Renal pelvis (tissue), 4 donors: ENCODE results near the gene UPK3BL1. TPM values are rescaled to one million over a fixed set of nuclear protein-coding genes. Genes with fewer than 3 reads are reported as not detected.
"Not testable (repeated sequence)": the region's sequence is repeated elsewhere in the genome, so short reads cannot be mapped to it uniquely, and the experiment has no call there.

Experiments
- DNase-seq: peaks from one replicate; pipeline ENCODE4 v3.0.0-alpha.2; 2013
- polyA plus RNA-seq, 3 donors: library from polyadenylated mRNA; unstranded; fragments of 120-200 nt; gene quantifications; one replicate each; pipeline ENCODE4 v1.2.1, GENCODE V29; 2013; ENCODE audit not compliant: insufficient read length in 3 of 3

Gene UPK3BL1
- polyA plus RNA-seq, 3 donors, result 17.7 to 50.9 (median 18.6) TPM

DNA sequence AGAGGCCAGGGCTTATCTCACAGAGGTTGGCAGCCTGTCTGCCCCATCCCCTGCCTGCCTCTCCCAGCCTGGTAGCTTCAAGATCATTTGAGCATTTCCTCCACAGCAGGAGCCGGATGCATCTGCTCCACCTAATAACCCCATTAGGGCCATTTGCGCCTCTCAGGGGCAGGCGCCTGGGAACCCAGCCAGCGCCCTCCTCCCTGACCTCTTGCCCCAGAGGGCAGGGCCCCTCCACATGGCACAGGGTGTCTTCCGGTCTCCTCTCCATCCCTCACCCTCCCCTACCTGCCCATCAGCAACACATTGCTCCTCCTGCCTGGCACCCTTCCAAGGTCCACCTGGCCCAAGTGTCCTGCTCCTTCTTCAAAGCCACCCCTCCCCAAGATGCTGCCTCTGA lies 7.2 kb downstream of the UPK3BL1 start:
- not testable (repeated sequence) for DNase-seq

DNA sequence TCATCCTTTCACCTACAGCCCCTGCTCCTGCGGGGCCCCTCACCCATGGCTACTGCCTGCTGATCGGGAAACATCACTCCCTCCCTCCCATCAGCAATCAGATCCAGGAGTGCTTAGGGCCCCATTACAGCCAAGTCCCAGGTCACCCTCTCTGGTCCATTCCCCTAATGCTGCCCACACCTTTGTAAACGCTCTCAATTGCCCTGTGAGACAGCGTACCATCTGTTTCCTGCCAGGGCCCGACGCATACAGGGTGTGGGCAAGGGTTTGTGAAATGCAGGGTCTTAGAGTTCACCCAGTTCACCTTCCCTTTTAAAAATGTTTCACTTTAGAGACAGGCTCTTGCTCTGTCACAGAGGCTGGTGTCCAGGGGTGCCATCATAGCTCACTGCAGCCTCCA lies 8.3 kb downstream of the UPK3BL1 start:
- not testable (repeated sequence) for DNase-seq

DNA sequence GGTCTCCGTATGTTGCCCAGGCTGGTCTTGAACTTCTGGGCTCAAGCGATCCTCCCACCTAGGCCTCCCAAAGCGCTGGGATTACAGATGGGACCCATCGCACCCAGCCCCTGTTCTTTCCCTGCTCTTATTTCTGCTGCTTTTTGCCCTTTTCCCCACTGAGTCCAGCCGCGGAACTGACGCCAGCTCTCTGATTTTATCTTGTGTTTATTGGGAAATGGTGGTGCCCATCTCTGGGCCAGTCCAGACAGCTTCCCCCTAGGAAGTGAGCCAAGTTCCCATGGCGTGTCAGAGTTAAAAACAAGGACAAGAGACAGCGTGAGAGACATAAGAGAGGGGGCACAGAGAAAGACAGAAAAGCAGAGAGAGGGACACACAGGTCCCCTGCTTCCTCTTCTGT lies 12.0 kb downstream of the UPK3BL1 start:
- DNase-seq, result not testable (repeated sequence)

DNA sequence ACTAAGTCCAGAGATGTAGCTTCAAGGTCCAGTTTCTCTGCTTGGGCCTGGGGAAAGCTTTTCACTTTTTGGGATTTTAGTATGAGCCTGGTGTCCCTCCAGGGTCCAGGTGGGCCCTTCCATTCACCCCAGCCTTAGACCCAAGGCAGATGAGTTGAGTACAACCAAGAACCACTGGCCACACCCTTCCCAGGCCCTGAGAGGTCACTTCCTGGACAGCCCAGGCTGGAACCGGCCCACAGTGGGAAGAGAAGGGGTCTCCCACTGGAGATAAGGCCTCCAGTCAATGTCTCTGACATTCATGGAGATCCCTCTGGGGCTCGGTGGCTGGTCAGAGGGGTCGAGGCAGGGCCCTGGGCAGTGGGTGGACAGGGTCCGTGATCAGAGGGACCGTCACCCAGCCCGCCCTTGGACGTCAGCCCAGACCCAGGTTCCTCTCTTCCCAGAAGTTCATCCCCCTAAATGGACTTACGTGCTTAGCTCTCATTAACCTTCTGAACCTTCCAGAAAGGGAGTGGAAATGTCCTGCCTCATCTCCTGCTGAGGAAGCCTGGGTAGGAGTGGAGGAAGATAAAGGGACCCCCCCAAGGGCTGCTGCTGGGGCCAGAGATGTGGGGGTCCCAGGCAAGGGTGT lies 15.2 kb downstream of the UPK3BL1 start:
- DNase-seq, result not testable (repeated sequence)

DNA sequence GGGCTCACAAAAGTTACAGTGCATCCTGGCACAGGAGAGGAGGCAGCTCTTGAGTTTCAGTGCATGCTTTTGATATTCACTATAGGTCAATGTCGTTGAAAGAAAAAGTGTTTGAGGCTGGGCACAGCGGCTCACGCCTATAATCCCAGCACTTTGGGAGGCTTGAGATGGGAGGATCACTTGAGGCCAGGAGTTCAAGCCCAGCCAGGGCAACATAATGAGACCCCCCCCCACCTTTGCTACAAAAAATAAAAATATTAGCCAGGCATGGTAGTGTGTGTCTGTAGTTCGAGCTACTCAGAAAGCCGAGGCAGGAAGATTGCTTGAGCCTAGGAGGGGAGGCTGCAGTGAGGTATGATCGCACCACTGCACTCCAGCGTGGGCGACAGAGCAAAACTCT lies 24.5 kb downstream of the UPK3BL1 start:
- not testable (repeated sequence) for DNase-seq

DNA sequence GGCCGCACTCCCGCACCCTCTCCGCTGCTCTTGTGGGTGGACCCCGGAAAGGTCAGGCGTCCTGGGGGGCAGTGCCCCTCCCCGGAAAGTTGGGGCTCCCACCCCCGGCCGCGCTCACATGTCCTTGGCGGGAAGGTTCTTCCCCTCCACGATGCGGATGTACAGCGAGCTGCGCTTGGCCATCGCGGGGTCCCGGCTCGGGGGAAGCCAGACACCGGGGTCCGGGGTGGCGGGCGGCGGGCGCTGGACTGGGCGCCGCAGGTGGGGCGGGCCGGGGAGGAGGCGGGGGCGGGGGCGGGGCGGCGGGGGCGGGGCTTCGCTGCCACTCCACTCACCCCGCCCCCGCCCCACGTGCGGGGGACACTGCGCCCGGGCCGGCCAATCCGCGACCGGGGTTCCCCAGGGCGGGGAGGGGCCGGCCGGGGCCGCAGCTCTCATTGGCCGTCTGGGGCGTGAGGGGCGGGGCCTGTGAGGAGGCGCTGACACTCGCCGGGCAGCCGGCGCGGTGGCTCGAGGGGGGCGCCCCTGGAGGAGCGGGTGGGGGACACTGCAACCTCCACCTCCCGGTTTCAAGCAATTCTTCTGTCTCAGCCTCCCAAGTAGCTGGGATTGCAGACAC lies 26.0 kb downstream of the UPK3BL1 start, which contains the start of gene RASA4:
Gene RASA4 (minus strand): TSS at position 250 of the 619 bp plus-strand sequence. CDS start 67 bp downstream, at position 183.
- DNase-seq, result peak; percentile 9

DNA sequence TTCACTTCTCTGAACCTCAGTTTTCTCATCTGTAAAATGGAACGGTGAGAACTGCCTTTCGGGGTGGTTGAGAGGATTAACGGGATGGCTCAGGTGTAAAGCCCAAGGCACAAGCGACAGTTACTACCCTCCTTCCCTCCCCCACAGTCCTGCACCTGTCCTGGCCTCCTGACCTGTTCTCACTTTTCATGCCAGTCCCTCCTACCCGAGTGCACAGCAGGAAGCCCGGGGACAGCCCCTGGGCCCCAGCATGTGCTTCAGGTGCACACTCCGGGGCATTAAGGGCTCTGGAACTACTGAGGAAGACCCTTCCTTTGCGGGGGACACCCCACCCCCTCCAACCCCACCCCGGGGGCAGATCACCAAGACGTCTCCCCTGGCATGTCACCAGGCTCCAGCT lies 26.7 kb downstream of the UPK3BL1 start:
- DNase-seq, result not testable (repeated sequence)

DNA sequence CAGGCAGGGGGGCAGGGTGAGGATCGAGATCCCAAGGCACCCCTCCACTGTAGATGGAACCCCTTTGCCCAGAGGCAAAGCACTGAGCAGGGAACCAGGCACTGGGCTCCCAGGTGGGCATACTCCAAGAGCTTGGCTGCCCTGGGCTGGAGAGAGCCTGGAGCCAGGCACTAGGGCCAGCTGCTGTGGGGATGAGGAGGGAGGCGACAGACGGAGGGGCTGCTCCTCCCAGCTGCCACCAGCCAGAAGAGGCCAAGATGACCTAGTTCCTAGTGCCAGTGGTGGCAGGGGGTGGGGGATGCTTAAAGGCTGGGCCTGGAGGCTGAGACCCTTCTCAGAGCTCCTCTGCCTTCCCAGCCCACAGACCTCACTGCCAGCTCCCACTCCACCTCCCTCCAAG lies 27.7 kb downstream of the UPK3BL1 start:
- not testable (repeated sequence) for DNase-seq

DNA sequence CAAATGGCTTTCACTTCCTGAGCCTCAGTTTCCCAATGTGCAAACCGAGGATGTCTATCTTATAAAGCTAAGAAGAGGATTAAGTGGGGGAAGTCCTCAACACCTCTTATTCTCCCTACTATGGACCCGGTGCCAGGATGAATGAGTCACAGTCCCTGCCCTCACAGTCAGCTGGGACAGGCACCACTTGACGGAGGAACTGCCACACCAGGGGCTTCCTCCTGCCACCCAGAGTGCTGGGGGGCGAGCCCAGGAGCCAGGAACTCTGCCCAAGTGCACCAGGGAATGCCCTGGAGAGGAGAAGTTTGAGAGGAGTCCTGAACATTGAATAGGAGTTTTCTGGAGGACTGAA lies 28.3 kb downstream of the UPK3BL1 start:
- not testable (repeated sequence) for DNase-seq

DNA sequence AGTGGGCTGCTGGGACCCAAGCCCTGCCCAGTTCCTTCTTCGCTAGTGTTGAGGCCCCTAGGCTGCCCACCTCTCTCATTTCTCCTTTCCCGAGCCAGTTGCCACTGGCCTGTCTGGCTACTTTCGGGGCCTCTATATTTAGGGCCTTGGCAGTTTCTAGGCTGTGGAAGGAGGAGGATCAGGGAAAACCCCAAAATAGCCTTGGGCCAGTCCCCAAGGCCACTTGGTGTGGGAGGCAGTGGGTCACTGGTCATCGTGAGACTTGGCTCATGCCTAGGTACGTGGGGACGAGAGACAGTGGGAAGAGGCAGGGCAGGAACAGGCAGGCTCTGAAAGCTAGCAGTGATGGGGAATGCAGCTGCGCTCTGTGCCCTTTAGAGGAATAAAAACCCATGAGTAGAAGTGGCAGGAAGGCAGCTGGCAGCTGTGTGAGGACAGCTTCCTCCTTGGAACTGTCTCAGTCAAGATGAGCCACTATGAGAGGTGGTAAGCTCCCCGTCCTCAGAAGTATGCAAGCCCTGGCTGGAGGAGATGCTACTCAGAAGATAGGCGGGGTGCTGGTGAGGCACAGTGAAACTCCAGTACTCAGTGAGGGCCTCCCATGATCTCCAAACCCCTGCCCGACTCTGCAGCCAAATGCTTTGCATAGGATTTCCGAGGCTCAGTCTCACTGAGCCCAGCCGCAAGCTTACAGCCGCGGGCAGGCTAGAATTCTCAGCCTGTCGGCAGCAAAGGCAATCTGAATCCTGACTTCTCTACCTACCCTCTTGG lies 28.8 kb downstream of the UPK3BL1 start:
- DNase-seq, result not testable (repeated sequence)

DNA sequence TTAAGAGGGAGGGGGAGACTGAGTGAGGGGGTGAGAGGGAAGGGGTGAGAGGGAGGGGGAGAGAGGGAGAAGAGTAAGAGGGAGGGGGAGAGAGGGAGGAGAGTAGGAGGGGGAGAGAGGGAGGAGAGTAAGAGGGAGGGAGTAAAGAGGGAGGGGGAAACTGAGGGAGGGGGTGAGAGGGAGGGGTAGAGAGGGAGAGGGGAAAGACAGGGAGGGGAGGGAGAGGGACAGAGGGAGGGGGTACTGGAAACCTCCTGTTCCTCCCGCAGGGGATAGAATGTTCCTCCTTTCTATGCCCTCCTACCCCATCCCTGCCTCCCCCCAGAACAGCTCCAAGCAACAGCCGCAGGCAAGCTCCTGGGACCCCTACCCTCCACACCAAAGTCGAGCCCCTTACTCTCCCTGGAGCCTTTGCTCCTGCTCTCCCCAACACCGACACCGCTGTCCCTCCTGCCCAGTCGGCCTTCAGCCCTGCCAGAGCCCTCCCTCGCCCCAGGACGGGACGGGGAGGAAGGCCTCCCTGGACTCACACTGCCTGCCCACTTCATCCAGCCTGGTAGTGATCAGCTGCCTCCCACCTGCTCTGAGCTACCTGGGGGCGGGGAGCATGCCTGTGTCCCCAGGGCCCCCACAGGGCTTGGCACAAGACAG lies 30.8 kb downstream of the UPK3BL1 start:
- peak; percentile 9 for DNase-seq

DNA sequence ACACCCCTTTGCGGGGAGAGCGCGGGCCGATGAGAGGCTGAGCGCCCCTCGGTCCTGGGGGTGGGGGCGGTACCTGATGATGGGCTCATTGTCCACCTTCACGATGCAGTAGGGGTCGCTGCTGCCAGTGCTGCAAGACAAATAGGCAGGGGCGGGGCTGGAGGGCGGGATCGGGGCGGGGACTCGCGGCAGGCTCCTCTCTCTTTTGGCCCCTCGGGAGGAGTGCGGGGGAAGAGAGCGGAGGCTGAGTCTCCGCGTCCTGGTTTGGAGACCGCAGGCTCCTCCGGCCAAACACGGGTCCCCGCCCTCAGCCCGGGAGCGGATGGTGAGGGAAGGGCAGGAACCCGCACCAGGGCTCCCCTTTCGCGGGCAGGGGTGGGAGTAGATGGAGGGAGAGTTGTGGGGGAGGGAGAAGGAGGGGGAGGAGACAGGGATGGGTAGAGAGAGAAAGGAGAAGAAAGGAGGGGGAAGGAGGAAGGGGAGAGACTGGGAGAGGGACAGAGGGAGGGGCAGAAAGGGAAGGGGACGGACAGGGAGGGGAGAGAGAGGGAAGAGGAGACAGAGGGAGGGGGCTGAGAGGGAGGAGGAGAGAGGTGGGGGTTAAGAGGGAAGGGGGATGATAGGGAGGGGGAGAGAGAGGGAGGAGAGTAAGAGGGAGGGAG lies 31.4 kb downstream of the UPK3BL1 start:
- not testable (repeated sequence) for DNase-seq

DNA sequence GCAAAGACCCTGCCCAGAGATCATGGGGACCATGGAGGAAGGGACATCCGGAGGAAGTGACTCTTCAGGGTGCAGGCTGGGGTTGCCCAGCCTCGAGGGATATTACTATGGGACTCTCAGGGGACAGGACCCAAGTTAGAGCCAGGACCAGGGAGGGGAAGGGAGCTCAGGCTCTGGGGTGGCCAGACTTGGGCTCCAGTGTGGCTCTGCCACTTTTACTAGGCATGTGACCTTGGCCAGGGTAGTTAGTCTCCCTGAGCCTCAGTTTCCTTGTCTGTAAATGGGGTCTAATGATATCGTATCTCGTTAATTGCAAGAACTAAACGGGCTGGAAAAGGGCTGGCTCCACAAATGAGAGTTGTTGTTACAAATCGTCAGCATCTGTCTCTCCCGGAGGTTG lies 32.1 kb downstream of the UPK3BL1 start:
- not testable (repeated sequence) for DNase-seq

DNA sequence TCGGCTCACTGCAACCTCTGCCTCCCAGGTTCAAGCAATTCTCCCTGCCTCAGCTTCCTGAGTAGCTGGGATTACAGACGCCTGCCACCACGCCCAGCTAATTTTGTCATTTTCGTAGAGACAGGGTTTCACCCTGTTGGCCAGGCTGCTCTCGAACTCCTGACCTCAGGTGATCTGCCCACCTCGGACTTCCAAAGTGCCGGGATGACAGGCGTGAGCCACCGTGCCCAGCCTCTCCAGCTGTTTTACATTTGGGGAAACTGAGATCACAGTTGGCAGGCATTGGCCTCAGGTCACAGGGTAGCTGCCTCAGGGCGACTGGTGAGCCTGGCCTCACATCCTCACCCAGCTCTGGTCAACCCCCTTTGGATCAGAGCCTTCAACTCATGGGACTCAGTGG lies 32.9 kb downstream of the UPK3BL1 start:
- not testable (repeated sequence) for DNase-seq

DNA sequence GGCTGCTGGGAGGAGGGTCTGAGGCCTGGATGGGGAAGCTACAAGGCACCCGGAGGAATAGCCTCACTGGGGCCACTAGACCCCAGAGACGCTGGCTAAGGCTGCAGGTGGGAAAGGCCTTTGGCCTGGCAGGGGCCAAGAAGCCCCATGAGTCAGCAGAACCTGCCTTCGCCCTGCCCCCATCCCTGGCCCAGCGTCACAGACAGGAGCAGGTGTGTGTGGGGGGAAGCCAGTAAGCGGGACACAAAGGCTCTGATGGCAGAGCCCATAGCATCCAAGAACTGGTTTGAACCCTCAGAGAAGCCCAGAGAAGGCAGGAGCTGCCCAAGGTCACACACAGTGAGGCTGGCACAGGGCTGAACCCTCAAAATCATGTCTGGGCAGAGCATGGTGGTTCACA lies 35.7 kb downstream of the UPK3BL1 start:
- DNase-seq, result not testable (repeated sequence)

DNA sequence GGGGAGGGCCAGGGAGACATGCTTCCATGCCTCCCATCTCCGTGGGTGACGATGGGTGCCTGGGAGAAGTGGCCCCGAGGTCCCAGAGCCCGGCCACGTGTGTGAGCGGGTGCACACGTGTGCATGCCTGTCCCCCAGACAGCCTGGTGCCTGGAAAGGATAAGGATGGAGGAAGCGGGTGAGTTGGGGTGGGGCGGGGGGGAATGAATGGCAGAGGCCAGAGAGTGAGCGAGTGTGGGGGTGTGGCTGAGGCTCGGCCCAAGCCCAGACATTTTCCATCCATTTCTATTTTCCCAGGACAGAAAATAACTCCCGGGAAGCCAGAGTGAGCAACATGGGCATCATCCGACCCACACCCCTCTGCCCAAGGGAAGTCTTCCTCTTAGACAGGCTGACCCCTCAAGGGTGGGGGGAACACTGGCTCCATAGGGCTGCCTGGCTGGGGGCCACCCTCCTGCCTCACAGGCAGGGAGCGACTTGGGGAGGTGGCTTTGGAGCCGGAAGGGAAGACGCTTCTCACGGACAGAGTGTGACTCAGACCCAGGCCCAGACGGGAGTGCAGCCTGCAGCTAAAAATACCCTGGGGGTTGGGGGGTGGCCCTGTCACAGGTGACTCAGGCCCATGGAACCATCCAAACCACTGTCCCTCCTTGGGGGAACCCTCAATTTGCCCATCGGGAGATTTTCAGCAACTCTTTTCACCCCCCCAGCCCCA lies 38.0 kb downstream of the UPK3BL1 start:
- not testable (repeated sequence) for DNase-seq

DNA sequence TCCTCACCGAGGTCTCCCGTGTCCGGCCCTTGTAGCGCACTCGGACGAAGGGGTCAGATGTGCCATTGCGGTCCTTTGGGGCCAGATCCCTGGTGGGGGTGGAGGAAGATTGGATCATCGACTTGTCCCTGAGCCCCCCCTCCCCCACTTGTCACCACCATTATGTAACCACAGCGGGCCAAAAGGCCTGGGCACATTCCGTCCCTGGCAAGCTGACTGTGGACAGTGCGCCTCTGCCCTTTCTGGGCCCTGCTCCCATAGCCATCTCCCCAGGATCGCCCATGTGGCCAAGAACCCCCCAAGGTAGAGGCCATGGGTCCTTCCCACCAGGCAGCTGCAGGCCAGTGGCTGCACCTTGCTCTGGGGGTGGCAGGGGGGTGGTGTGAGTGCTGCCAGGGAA lies 40.3 kb downstream of the UPK3BL1 start:
- not testable (repeated sequence) for DNase-seq

DNA sequence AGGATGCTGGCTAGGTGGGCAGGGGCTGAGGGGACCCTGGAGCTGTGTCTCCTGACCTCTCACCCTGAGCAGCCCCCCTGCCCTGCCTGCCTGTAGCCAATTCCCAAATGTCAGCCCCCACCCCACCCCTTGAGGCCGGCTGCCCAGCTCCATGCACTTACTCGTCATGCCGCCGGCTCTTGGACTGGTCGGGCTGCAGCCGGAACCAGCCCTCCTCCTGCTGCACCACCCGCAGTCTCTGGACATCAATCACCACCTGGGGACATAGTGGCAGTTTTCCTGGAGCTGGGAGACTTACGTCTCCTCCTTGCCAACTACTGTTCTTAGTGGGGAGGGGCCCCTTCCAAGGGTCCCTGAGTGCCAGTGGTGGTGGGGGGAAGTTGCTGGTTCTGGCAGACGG lies 42.9 kb downstream of the UPK3BL1 start:
- DNase-seq, result not testable (repeated sequence)

DNA sequence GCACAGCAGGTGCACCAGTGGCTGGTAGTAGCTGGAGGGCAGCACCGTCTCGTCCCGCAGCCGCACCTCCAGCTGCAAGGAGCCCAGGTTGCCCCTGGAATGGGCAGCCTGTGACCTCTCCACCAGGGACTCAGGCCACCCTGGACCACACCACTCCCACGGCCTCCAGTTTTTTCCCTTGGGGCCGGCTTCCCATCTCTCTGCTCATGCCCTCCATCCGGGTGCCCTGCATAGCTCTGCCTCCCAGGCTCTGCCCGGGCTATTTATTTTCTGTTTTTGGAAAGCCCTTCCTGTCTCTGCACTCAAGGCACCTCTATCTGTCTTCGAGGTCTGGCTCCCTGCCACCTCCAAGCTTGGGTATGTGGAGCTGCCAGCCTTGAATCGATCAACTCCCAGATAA lies 46.6 kb downstream of the UPK3BL1 start:
- not testable (repeated sequence) for DNase-seq

DNA sequence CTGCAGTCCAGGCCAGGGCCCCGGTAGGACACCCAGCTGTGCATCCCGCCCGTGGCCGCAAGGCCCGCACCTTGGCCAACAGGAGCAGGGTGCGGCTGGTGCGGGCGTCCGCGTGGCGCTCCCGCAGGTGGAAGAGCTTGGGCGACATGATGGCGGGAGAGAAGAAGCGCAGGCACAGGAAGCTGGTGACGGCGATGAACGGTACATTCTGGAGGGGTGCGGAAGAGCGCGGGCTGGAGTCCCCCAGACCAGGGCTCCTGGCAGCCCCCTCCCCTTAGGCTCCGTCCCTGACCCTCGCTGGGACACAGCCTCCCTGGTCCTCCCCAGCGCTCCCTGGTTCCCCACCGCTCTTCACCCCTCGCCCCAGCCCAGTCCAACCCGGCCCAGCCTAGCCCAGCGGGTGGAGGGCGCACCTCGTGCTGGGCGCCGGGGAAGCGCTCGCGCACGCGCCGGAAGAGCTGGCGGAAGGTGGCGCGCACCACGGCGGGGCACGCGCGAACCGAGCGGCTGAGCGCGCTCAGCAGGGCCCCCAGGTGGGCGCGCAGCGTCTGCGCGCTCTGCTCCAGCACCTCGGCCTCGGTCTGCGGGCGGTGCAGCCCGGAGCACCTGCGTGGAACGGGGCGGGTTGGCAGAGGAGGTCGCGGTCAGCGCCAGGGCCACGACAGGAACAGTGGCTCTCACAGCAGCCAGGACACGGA lies 48.8 kb downstream of the UPK3BL1 start:
- DNase-seq, result not testable (repeated sequence)
